HG03159 (cell line): ENCODE data around the gene SIRPB1.
"Not testable (repeated sequence)": the region's sequence is repeated elsewhere in the genome, so short reads cannot be mapped to it uniquely, and the experiment has no call there.

Experiments
- ATAC-seq: cut with Tn5 transposase; IDR thresholded peaks from one replicate; pipeline ENCODE4 v1.9.1; 2021; ENCODE audit warnings: mild to moderate bottlenecking, moderate library complexity; ENCODE audit not compliant: unreplicated experiment

The SIRPB1 gene

DNA sequence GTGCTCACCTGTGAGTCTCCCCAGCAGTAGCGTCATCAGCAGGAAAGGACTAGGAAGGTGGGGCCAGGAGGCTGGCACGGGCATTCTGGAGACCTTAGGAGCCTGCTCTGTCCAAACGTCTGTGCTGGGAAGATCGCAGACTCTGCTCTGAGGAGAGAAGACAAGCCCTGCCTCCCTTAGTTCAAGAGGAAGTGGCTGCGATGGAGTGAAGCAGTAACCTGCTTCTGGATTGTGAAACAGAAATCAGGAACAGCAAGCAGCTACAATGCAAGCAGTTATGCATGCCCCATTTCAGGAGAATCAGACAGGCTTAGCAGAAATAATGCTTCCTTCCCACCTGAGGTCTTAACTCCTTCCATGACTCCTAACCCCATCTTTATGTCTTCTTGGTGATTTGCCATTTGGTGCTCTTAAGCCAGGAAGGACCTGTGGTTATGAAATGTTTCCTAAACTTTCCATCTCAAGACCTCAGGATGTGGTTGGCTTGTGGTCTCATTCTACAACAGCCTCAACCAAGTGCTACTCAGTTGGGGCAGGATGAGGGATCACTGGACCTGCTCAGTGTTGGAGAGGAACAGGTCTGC is at the start of gene SIRPB1:
Gene SIRPB1, minus strand, starts transcription at position 149 of the 584 bp plus-strand sequence. Its CDS starts 65 bp downstream, at position 84.
- ATAC-seq: no peak

DNA sequence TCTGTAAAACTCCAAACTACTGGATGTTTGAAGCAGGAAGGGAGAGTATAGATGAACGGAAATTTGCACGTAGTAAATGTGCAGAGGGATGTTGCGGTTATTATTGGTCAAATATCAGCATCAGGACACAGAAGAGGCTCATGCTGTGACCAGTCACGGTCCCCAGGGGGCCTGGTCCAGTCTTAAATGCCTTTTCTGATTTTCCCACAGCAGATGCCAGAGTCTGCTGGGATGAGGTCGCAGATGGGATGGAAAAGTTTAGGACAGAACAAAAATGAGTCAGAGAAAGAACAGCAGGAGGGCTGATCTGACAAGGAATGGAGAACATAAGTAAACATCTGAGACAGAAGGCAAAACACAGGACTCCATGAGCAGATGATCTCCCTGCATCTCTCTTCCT is 49.5 kb upstream of the SIRPB1 start:
- no peak for ATAC-seq

DNA sequence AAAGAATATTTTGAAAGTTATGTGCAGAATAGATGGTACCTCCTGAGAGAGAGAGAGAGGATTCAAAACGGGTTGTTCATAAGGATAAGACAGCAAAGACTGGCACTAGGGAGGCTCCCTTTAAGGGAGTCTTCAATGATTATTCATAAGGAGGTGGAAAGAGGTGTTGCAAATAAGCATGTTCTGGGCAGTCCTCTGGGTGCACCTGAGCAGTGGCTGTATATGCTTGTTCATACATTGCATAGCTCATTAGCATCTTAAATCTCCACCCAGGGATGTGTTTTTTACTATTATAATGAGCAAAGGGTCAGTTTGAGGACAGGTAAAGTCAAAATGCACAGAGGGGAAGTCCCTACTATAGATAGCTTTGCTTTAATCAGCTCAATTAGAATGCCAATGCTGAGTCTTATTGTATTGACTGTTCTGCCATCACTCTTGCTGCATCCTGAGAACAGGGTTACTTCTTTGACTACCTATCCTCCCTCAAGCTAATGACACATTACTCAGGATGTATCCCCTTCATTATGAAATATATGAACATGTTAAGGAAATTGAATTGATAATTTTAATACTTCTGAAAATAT is 47.8 kb upstream of the SIRPB1 start:
- ATAC-seq: no peak

DNA sequence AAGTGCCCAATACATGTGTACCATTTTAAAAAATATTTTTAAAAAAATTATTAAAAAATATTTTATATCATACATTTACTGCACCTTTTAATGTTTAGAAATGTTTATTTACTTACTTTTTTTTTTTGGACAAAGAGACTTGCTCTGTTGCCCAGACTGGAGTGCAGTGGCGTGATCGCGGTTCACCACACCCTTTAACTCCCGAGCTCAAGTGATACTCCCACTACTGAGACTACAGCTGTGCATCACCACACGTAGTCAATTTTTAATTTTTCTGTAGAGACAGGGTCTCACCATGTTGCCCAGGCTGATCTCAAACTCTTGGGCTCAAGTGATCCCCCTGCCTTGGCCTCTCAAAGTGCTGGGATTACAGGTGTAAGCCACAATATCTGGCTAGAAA is 47.0 kb upstream of the SIRPB1 start:
- ATAC-seq: no peak

DNA sequence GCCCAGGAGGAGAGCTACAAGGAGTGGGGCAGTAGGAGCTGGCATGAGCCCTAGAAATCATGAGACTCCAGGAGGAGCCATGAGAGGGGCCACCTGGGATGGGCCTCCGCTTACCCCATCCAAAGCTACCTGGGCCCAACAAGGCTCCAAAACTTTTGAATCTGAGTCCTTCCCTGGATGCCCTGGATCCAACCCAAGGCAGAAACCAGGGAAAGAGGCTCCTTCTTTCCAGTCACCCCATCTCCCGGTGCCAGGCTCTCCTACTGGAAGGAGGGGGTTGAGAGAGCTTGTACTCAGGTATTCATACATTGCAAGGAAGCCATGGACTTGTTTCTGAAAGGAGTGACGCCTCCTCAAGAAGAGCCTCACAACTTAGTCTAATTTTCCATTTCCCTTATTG is 45.5 kb upstream of the SIRPB1 start:
- ATAC-seq: no peak

DNA sequence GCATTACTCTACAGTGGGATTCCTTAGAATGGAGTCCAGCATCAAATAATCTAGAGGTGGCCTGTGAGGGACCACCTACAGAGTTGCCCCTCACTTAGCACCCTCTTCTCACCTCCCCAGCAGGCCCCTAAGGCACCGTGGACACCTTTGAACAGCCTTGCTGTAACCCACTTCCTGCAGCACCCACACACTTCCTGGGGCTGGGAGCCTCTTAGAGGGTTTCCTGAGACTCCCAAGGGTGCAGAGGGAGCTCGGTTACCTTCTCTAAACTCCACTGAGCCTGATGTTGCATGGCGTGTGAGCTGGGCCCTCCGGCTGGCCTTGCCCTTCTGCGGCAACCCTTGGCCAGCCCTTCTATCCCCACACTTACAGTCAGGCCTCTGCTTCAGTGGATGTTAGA is 45.1 kb upstream of the SIRPB1 start:
- ATAC-seq: no peak

DNA sequence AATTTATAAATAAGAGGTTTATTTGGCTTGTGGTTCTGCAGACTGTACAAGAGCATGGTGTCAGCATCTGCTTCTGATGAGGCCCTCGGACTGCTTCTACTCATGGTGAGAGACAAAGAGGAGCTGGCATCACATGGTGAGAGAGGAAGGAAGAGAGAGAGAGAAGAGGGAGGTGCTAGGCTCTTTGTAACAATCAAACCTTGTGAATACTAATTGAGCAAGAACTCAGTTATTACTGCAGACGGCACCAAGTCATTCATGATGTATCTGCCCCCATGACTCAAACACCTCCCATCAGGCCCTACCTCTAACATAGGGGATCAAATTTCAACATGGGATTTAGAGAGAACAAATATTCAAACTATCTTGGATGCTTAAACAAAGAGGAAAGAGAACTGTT is 44.1 kb upstream of the SIRPB1 start:
- no peak for ATAC-seq

GRCh38 chr20:1661542-1662299 is 41.9 kb upstream of the SIRPB1 start:
- no peak for ATAC-seq

GRCh38 chr20:1660246-1660645 is 40.4 kb upstream of the SIRPB1 start:
- no peak for ATAC-seq

DNA sequence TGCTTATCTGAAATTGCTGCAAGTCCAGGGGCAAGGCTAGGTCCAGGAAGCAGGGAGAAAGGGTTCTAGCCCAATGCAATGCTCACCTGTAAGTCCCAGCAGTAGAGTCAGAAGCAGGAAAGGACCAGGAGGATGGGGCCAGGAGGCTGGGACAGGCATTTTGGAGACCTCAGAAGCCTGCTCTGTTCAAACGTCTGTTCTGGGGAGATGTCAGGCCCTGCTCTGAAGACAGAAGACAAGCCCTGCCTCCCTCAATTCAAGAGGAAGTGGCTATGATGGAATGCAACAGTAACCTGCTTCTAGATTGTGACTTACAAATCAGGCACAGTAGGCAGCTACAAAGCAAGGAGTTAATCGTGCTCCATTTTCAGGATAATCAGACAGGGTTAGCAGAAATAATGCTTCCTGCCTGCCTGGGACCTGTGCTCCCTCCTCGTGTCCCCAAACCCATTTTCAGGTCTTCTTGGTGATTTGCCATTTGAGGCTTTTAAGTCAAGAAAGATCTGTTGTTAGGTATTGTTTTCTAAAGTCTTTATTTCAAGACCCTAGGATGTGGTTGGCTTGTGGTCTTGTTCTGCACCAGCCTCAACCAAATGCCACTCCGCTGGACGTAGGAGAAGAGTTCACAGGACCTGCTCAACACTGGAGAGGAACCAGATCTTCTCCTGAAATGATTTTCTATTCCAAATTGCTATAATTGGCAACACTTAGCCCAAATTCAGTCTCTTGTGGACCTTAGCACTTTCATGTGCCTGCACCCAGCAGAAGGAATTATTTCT is 37.9 kb upstream of the SIRPB1 start, which contains the start of gene SIRPG:
Gene SIRPG, minus strand, starts transcription at position 224 of the 779 bp plus-strand sequence. Its CDS starts 65 bp downstream, at position 159.
- no peak for ATAC-seq

GRCh38 chr20:1656844-1657243 is 37.0 kb upstream of the SIRPB1 start:
- ATAC-seq: no peak

DNA sequence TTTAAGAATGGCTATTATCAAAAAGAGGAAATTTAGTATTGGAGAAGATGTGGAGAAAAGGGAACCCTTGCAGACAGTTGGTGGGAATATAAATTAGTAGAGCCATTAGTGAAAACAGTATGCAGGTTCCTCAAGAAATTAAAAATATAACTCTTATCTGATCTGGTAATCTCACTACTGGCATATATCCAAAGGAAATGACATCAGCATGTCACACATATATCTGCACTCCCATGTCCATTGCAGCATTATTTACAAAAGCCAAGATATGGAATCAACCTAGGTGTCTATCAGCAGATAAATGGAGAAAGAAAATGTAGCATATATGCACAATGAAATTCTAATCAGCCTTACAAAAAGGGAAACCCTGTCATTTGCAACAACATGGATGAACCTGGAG is 35.2 kb upstream of the SIRPB1 start:
- no peak for ATAC-seq

DNA sequence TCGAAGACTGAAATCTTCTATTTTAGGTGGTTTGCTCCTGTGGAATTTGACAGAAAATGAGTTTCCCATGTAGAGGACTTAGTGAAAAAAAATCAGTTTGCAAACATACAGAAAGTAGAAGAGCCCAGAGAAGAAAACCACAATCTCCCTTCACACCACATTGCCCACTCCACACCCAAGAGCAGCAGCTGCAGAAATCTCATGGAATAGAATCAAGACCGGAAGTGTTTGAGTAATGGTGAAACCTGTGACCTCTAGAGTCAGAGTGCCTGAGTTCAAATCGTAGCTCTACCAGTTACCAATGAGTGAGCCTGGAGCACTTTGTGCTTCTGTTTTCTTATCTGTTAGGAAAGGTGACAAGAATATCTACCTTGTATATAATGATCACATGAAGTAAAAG is 33.2 kb upstream of the SIRPB1 start:
- ATAC-seq: no peak

GRCh38 chr20:1652104-1652503 is 32.3 kb upstream of the SIRPB1 start:
- ATAC-seq: no peak

DNA sequence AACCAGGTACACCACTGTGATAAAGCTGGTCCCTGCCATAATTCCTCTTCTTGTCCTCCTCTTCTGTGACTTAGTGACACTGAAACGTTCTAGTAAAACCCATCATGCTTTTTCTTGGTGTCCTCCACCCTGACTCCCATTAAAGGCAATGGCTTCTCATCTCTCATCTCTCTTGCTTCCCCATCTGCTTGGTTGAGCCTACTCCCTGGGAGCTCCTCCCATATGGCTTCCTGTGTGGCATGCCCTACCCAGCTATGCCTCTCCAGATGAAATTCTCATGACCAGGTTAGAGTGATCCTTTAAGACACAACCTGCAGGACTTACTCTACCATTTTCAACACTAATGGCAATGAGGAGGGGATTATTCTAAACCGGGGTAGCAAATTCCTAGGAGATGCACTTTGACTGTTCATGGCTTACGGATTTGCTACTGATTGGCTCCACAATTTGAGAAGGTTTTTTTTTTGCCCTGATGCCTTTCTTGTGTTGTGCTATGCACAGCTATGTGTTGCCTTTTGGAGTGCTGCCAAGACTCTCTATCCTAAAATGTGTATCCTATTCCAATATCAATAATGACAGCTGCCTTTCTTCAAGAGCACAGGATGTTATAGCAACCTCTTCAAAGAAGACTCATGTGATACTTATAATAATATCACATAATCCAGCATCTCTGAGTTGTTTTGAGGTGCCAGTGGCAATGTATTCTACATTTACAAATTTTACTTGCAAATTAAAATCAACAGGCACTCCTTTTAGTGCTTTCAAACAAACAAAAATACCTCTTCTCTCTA is 31.7 kb upstream of the SIRPB1 start:
- no peak for ATAC-seq

DNA sequence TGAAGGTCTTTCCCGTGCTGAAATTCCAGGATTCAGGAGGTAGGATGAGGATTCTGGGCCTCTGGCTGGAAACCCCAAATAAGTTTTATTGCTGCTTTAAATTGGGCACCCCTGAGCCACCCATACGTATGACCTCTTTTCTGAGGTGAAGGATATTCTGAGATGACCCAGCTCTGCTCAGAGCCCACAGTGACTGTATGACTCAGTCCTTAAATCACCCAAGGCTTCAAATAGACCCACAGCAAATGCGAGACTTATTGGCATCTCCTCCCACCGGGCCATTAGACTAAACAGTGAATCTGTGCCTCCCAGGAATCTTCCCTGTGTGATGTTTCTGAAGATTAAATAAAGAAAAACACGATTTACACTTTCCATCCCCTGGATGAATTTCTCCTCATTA is 28.3 kb upstream of the SIRPB1 start:
- no peak for ATAC-seq

DNA sequence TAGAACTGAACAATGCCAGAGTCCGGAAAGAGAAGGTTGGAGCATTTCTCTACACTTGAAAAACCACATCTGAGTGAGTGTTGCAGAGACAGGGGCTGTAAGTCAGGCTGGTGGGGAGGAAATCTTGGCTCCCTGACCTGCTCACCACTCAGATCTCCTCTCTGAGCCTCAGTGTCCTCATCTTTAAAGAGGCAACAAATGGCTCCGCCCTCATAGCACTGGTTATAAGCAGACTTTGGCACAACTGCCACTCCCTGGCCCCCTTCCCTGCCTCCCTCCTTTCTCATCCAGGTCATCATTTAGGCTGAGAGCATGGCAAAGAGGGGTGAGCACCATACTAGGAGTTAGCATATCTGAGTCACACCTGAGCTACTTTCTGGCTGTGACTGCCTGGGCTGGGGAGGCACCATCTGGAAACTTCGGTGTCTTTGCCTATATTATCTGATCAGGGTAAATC is 27.2 kb upstream of the SIRPB1 start:
- ATAC-seq: no peak

DNA sequence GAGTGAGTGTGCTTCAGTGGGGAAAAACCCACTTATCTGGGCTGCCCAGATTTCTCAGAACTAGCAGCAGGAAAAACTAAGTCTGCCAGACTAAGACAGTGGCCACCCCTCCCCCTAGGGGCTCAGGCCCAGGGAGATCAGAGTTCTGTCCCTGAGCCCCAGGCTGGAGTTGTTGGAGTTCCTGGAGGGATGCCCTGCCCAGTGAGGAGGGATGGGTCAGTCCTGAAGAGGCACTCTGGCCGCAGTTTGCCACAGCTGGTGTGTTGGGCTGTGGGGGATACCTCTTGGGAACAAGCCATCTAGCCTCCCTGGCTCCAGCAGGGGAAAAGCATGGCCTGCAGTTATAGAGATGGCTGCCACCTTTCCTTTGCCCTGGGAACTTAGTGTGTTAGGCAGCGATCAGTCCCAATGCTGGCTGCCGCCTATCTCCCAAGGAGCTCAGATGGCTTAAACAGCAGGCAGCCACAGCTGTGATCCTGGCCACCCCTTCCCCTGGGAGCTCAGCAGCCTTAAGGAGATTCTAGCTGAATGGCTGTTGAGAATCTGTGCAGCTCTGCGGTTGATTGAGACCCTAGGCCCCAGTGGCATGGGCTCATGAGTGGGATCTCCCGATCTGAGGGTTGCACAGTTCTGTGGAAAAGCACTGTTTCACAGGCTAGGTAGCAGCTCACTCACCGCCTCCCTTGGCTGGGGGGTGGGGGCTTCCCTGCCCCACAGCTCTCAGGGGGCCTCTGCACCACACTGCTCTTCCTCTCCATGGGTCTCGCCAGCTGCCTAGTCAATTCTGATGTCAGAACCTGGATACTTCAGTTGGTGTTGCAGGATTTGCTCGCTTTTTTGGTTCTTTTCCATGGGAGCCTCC is 24.5 kb upstream of the SIRPB1 start:
- ATAC-seq: no peak

GRCh38 chr20:1638643-1639042 is 18.8 kb upstream of the SIRPB1 start:
- ATAC-seq: not testable (repeated sequence)

DNA sequence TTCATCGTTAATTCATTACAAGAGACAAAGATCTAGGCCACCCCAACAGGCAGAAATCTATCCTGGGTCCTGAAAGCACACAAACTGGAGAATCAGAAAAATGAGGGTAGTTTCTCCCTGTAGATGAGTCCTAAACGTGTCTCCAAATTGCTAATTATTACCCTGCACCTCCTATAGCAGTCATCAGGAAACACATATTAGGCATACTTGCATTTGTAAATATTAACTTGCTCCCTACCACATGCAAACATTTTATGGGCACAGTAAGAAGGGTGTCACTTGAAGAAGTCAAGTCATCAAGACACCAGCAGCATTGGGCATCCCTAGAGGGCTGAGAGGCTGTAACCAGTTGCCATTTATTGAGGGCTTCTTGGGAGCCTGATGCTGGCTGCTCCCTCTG is 17.9 kb upstream of the SIRPB1 start:
- ATAC-seq: no peak
